Measurements from ENCODE around the gene CSMD2.

The CSMD2 gene

DNA sequence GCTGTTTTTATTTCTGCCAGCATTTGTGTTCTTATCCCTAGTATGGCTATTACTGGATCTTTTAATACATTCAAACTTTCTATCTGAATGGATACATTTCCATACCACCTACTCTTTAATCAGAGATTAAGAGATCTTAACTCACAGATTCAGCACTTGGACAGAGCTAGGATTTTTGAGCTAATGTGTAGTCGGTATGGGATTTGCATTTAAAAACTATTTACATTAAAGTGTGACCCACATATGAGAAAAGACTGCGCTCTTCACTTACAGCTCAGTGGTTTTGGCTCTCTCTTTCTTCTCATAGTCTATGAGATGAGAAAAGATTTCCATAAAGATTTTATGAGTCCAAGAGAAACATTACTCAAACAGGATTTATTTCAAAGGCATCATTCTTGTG is 284.7 kb downstream of the CSMD2 start (continued):
- TF ChIP-seq, protein P1, sequence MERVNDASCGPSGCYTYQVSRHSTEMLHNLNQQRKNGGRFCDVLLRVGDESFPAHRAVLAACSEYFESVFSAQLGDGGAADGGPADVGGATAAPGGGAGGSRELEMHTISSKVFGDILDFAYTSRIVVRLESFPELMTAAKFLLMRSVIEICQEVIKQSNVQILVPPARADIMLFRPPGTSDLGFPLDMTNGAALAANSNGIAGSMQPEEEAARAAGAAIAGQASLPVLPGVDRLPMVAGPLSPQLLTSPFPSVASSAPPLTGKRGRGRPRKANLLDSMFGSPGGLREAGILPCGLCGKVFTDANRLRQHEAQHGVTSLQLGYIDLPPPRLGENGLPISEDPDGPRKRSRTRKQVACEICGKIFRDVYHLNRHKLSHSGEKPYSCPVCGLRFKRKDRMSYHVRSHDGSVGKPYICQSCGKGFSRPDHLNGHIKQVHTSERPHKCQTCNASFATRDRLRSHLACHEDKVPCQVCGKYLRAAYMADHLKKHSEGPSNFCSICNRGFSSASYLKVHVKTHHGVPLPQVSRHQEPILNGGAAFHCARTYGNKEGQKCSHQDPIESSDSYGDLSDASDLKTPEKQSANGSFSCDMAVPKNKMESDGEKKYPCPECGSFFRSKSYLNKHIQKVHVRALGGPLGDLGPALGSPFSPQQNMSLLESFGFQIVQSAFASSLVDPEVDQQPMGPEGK (CRISPR knock-in tag; IDR thresholded peaks at IDR 0.05; ENCODE audit: borderline replicate concordance): no peak
- TF ChIP-seq ZNF8 (CRISPR knock-in tag; IDR thresholded peaks at IDR 0.05) (no peak), PPARA (CRISPR knock-in tag; IDR thresholded peaks at IDR 0.05; ENCODE audit: borderline replicate concordance) (no peak), CSDC2 (CRISPR knock-in tag; IDR thresholded peaks at IDR 0.05) (no peak), SNAI2 (CRISPR knock-in tag; IDR thresholded peaks at IDR 0.05) (no peak), ZNF565 (CRISPR knock-in tag; conservative IDR thresholded peaks at IDR 0.05; ENCODE audit: low read depth) (no peak)
- TF ChIP-seq, protein P2, sequence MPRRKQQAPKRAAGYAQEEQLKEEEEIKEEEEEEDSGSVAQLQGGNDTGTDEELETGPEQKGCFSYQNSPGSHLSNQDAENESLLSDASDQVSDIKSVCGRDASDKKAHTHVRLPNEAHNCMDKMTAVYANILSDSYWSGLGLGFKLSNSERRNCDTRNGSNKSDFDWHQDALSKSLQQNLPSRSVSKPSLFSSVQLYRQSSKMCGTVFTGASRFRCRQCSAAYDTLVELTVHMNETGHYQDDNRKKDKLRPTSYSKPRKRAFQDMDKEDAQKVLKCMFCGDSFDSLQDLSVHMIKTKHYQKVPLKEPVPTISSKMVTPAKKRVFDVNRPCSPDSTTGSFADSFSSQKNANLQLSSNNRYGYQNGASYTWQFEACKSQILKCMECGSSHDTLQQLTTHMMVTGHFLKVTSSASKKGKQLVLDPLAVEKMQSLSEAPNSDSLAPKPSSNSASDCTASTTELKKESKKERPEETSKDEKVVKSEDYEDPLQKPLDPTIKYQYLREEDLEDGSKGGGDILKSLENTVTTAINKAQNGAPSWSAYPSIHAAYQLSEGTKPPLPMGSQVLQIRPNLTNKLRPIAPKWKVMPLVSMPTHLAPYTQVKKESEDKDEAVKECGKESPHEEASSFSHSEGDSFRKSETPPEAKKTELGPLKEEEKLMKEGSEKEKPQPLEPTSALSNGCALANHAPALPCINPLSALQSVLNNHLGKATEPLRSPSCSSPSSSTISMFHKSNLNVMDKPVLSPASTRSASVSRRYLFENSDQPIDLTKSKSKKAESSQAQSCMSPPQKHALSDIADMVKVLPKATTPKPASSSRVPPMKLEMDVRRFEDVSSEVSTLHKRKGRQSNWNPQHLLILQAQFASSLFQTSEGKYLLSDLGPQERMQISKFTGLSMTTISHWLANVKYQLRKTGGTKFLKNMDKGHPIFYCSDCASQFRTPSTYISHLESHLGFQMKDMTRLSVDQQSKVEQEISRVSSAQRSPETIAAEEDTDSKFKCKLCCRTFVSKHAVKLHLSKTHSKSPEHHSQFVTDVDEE (CRISPR knock-in tag; IDR thresholded peaks at IDR 0.05): no peak
- TF ChIP-seq, protein P3, sequence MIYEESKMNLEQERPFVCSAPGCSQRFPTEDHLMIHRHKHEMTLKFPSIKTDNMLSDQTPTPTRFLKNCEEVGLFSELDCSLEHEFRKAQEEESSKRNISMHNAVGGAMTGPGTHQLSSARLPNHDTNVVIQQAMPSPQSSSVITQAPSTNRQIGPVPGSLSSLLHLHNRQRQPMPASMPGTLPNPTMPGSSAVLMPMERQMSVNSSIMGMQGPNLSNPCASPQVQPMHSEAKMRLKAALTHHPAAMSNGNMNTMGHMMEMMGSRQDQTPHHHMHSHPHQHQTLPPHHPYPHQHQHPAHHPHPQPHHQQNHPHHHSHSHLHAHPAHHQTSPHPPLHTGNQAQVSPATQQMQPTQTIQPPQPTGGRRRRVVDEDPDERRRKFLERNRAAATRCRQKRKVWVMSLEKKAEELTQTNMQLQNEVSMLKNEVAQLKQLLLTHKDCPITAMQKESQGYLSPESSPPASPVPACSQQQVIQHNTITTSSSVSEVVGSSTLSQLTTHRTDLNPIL (CRISPR knock-in tag; IDR thresholded peaks at IDR 0.05; ENCODE audit: low read depth): no peak

DNA sequence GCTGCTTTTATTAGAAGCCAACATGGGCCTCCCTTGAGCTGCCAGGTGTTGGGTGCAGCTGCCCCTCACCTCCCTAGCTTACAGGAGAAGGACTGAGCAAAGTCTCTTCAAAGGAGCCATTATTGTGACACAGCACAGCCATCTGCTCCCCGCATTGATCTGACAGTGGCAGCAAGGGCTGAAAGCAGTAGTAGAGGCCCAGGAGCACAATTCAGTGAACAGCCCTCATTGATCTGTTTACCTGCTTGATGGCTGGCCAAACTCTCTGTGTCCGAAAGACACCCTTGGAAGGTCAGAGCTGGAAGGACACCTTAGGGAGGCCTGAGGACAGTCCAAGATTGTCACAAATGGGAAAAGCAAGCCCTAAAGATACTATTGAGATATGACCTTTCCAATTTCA is 286.6 kb downstream of the CSMD2 start:
- ATAC-seq: no peak
- TF ChIP-seq ARNTL (CRISPR knock-in tag; IDR thresholded peaks at IDR 0.05; ENCODE audit: borderline replicate concordance, low read depth): no peak
- TF ChIP-seq, protein P2 (CRISPR knock-in tag; IDR thresholded peaks at IDR 0.05): no peak
- no peak for TF ChIP-seq ZNF70 (CRISPR knock-in tag; IDR thresholded peaks at IDR 0.05)
- TF ChIP-seq, protein P1 (CRISPR knock-in tag; IDR thresholded peaks at IDR 0.05; ENCODE audit: borderline replicate concordance): no peak
- TF ChIP-seq BACH2 (CRISPR knock-in tag; IDR thresholded peaks at IDR 0.05; ENCODE audit: borderline replicate concordance): no peak
- no peak for TF ChIP-seq OSR1 (CRISPR knock-in tag; IDR thresholded peaks at IDR 0.05)
- TF ChIP-seq CSDC2 (CRISPR knock-in tag; IDR thresholded peaks at IDR 0.05): no peak
- TF ChIP-seq ZFP30 (CRISPR knock-in tag; IDR thresholded peaks at IDR 0.05): no peak
- TF ChIP-seq TOX (CRISPR knock-in tag; IDR thresholded peaks at IDR 0.05; ENCODE audit: borderline replicate concordance): no peak
- TF ChIP-seq GLIS3 (CRISPR knock-in tag; IDR thresholded peaks at IDR 0.05): no peak

DNA sequence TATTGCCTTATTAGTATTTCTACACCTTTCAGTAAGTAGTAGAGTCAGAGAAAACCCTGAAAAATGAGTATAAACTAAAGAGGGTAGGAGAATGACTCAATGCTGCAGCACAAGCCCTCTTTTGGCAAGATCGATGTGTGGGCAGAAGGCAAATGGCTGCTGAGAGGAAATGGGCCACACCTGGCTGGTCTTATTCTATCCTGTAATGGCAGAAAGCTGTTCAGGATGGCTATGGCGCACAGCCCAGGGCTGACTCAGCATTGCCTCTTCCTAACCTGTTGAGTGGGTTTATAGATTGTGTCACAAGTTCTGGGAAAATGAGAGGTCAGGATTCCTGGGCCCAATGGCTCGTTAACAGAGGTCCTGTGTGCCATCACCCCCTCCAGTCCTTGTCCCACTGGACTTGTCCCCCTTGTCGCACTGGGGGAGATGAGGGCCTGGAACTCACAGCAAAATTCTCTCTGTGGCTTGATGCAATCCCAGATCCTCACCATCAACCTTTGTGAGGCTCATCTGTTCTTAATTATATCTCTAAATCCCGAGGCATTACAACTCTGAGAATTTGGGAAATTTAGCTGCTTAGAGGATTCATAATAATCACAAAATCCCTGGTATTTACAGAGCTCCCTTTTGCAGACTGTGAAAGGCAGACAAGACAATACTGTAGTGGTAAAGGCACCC is 287.9 kb downstream of the CSMD2 start:
- no peak for ATAC-seq
- no peak for TF ChIP-seq GLIS3 (CRISPR knock-in tag; IDR thresholded peaks at IDR 0.05)
- TF ChIP-seq, protein P3 (CRISPR knock-in tag; IDR thresholded peaks at IDR 0.05; ENCODE audit: low read depth): no peak
- no peak for TF ChIP-seq PPARA (CRISPR knock-in tag; IDR thresholded peaks at IDR 0.05; ENCODE audit: borderline replicate concordance)
- TF ChIP-seq, protein P4, sequence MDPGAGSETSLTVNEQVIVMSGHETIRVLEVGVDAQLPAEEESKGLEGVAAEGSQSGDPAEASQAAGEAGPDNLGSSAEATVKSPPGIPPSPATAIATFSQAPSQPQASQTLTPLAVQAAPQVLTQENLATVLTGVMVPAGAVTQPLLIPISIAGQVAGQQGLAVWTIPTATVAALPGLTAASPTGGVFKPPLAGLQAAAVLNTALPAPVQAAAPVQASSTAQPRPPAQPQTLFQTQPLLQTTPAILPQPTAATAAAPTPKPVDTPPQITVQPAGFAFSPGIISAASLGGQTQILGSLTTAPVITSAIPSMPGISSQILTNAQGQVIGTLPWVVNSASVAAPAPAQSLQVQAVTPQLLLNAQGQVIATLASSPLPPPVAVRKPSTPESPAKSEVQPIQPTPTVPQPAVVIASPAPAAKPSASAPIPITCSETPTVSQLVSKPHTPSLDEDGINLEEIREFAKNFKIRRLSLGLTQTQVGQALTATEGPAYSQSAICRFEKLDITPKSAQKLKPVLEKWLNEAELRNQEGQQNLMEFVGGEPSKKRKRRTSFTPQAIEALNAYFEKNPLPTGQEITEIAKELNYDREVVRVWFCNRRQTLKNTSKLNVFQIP (CRISPR knock-in tag; IDR thresholded peaks at IDR 0.05; ENCODE audit: borderline replicate concordance, low read depth): no peak
- no peak for TF ChIP-seq ZNF8 (CRISPR knock-in tag; IDR thresholded peaks at IDR 0.05)
- TF ChIP-seq ISL1 (CRISPR knock-in tag; IDR thresholded peaks at IDR 0.05): no peak
- TF ChIP-seq TCF4 (CRISPR knock-in tag; IDR thresholded peaks at IDR 0.05; ENCODE audit: borderline replicate concordance): no peak
- TF ChIP-seq, protein P2 (CRISPR knock-in tag; IDR thresholded peaks at IDR 0.05): no peak
- TF ChIP-seq ZNF565 (CRISPR knock-in tag; conservative IDR thresholded peaks at IDR 0.05; ENCODE audit: low read depth): no peak

Data from SK-N-SH treated with all-trans-retinoic acid at 6 μM for 48 hours (cell line).